Measurements from ENCODE around the gene DNAL4. TPM values are rescaled to one million over a fixed set of nuclear protein-coding genes. Genes with fewer than 3 reads are reported as not detected.

Gene DNAL4
- total and polyA plus RNA-seq, 2 donors: 12.4 to 21.5 TPM

DNA sequence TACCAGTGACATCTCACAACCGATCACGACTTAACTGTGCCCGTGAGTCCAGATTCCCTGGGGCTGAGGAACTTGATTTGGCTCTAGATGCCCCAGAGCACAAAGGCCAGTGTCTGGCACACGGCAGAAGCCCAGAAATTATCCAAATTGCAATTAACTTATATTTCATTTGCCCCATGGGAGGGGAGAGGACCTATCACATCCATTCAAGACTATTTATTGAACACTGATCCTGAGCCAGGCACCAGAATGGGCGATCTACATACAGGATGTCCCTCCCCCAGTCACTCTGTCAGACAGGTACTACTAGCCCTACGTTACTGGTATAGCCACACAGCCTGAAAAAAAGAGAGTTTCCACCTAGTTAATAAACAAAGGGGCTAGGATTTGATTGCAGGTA is 5.1 kb downstream of the DNAL4 start:
- Histone ChIP-seq H3K27ac (ENCODE audit: low read depth) (peak overlapping the region; percentile 42), H3K4me1 (ENCODE audit: insufficient read depth) (no peaks in the 10 kb centered on the region), H3K36me3 (ENCODE audit: insufficient read depth) (no peaks in the 10 kb centered on the region), H3K4me3 (ENCODE audit: low read depth, low read length) (no peak overlapping the region)
- DNase-seq (ENCODE audit: extremely low spot score): no peak
- WGBS: 68% methylated on average over 6 of the region's 6 CpGs

- H3K4me3 ChIP-seq (ENCODE audit: low read depth, low read length): no peak overlapping the region
- H3K27ac ChIP-seq (ENCODE audit: low read depth): peak overlapping the region; percentile 42
- 43% methylated on average over 16 of the region's 16 CpGs for WGBS
- H3K36me3 ChIP-seq (ENCODE audit: insufficient read depth): no peaks in the 10 kb centered on the region
- no peak for DNase-seq (ENCODE audit: extremely low spot score)
- no peaks in the 10 kb centered on the region for H3K4me1 ChIP-seq (ENCODE audit: insufficient read depth)
These were observed 5.7 kb downstream of the DNAL4 start for GRCh38 chr22:38788021-38788816.

DNA sequence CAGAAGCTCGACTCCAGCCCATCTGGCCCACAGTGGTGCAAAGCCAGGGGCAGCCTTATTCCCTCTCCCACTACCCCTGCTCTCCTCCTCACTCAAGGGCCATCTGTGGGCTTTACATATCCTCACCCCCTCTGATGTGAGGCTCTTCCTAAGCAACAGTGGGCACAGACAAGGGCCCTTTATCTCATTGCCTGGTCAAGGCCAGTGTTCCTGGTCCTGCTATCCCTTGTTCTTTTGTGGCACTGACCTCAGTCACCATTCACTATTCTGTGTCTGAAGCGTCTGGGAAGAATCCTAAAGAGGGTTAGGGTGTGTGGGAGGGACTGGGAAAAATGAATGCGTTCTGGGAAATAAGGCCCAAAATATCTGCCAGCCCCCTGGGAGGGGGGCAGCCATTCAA is 7.3 kb downstream of the DNAL4 start:
- Histone ChIP-seq H3K36me3 (ENCODE audit: insufficient read depth) (no peaks in the 10 kb centered on the region), H3K4me1 (ENCODE audit: insufficient read depth) (no peaks in the 10 kb centered on the region), H3K4me3 (ENCODE audit: low read depth, low read length) (no peak overlapping the region), H3K27ac (ENCODE audit: low read depth) (no peak overlapping the region)
- WGBS: 79% methylated on average over 3 of the region's 3 CpGs
- DNase-seq (ENCODE audit: extremely low spot score): no peak

- Histone ChIP-seq H3K4me3 (ENCODE audit: low read depth, low read length) (no peak overlapping the region), H3K27ac (ENCODE audit: low read depth) (no peak overlapping the region), H3K4me1 (ENCODE audit: insufficient read depth) (no peaks in the 10 kb centered on the region), H3K36me3 (ENCODE audit: insufficient read depth) (no peaks in the 10 kb centered on the region)
- DNase-seq (ENCODE audit: extremely low spot score): no peak
- WGBS: 96% methylated on average over 5 of the region's 5 CpGs
These were observed 9.1 kb downstream of the DNAL4 start for GRCh38 chr22:38784856-38785255.

GRCh38 chr22:38784035-38784434 is 9.9 kb downstream of the DNAL4 start:
- 95% methylated on average over 15 of the region's 15 CpGs for WGBS

GRCh38 chr22:38783095-38783615 is 10.8 kb downstream of the DNAL4 start:
- no peak for DNase-seq (ENCODE audit: extremely low spot score)
- Histone ChIP-seq H3K4me3 (ENCODE audit: low read depth, low read length) (no peak overlapping the region), H3K27ac (ENCODE audit: low read depth) (no peak overlapping the region), H3K36me3 (ENCODE audit: insufficient read depth) (no peaks in the 10 kb centered on the region), H3K4me1 (ENCODE audit: insufficient read depth) (no peaks in the 10 kb centered on the region)
- WGBS: 68% methylated on average over 14 of the region's 14 CpGs

More at GRCh38 chr22:38784035-38784434, 9.9 kb downstream of the DNAL4 start:
- Histone ChIP-seq H3K36me3 (ENCODE audit: insufficient read depth) (no peaks in the 10 kb centered on the region), H3K4me3 (ENCODE audit: low read depth, low read length) (no peak overlapping the region), H3K4me1 (ENCODE audit: insufficient read depth) (no peaks in the 10 kb centered on the region), H3K27ac (ENCODE audit: low read depth) (no peak overlapping the region)
- DNase-seq (ENCODE audit: extremely low spot score): no peak

- Histone ChIP-seq H3K36me3 (ENCODE audit: insufficient read depth) (no peaks in the 10 kb centered on the region), H3K27ac (ENCODE audit: low read depth) (no peak overlapping the region), H3K4me1 (ENCODE audit: insufficient read depth) (no peaks in the 10 kb centered on the region), H3K4me3 (ENCODE audit: low read depth, low read length) (no peak overlapping the region)
- DNase-seq (ENCODE audit: extremely low spot score): no peak
- WGBS: 72% methylated on average over 13 of the region's 13 CpGs
These were observed 11.4 kb downstream of the DNAL4 start for GRCh38 chr22:38782402-38783094.

- Histone ChIP-seq H3K4me1 (ENCODE audit: insufficient read depth) (no peaks in the 10 kb centered on the region), H3K36me3 (ENCODE audit: insufficient read depth) (no peaks in the 10 kb centered on the region), H3K4me3 (ENCODE audit: low read depth, low read length) (no peak overlapping the region), H3K27ac (ENCODE audit: low read depth) (no peak overlapping the region)
- DNase-seq (ENCODE audit: extremely low spot score): no peak
- 82% methylated on average over 13 of the region's 13 CpGs for WGBS
These were observed 12.9 kb downstream of the DNAL4 start for GRCh38 chr22:38781033-38781432.

- 94% methylated on average over 27 of the region's 27 CpGs for WGBS
- Histone ChIP-seq H3K27ac (ENCODE audit: low read depth) (no peak overlapping the region), H3K4me3 (ENCODE audit: low read depth, low read length) (no peak overlapping the region)
These were observed 16.8 kb downstream of the DNAL4 start for GRCh38 chr22:38777087-38777671.

GRCh38 chr22:38776086-38776485 is 17.9 kb downstream of the DNAL4 start:
- Histone ChIP-seq H3K4me1 (ENCODE audit: insufficient read depth) (no peaks in the 10 kb centered on the region), H3K4me3 (ENCODE audit: low read depth, low read length) (no peak overlapping the region), H3K36me3 (ENCODE audit: insufficient read depth) (no peaks in the 10 kb centered on the region), H3K27ac (ENCODE audit: low read depth) (no peak overlapping the region)
- 59% methylated on average over 6 of the region's 6 CpGs for WGBS
- no peak for DNase-seq (ENCODE audit: extremely low spot score)

More at GRCh38 chr22:38777087-38777671, 16.8 kb downstream of the DNAL4 start:
- H3K4me1 ChIP-seq (ENCODE audit: insufficient read depth): no peaks in the 10 kb centered on the region
- H3K36me3 ChIP-seq (ENCODE audit: insufficient read depth): no peaks in the 10 kb centered on the region
- no peak for DNase-seq (ENCODE audit: extremely low spot score)

DNA sequence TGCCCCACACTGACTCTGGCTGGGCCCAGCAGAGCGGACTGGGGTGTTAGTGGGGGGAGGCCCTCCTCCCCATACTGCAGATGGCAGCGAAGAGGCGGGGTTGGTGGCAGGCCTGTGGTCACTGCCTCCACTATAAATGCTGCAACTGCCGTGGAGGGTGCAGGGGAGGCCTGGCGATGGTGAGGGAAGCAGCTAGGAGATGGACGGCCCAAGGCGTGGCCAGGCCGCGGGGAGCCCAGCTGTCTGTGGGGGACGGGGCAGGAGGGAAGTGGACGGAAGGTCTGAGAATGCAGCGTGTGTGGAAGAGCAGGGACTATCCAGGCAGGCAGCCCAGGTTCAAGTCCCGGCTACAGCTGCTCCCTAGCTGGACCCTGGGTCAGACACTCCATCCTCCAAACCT is 18.3 kb downstream of the DNAL4 start:
- no peak for DNase-seq (ENCODE audit: extremely low spot score)
- Histone ChIP-seq H3K4me1 (ENCODE audit: insufficient read depth) (no peaks in the 10 kb centered on the region), H3K36me3 (ENCODE audit: insufficient read depth) (no peaks in the 10 kb centered on the region), H3K4me3 (ENCODE audit: low read depth, low read length) (no peak overlapping the region), H3K27ac (ENCODE audit: low read depth) (no peak overlapping the region)
- 70% methylated on average over 13 of the region's 13 CpGs for WGBS

DNA sequence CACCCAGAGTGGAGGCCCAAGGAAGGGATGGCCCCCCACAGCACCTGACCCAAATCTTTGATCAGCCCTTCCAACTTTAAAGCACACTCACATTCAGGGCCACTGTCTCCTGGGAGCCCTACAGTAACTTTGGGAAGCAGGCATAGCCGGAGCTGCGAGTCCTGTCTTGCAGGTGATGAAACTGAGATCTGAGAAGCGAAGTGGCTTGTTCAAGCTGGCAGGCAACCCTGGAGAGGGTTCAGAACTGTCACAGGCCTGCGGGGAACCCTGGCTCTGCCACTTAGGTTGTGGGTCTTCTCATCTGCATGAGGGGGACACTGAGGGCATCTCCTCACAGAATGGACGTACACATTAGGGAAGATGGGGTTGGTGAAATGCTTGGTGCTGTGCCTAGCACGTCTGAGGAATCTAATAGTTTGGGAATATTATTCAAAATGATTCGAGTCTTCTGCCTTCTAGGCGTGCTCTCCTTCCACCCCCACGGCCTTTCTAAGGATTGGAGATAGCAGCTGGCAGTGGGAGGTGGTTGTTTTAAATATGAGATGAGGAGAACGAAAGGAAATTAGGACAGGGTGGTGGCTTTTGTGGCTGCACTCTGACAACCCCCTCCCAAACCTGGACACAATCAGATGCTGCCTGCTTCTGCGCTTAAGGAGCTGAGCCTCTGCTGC is 19.3 kb downstream of the DNAL4 start:
- Histone ChIP-seq H3K36me3 (ENCODE audit: insufficient read depth) (no peaks in the 10 kb centered on the region), H3K4me1 (ENCODE audit: insufficient read depth) (no peaks in the 10 kb centered on the region), H3K27ac (ENCODE audit: low read depth) (no peak overlapping the region), H3K4me3 (ENCODE audit: low read depth, low read length) (no peak overlapping the region)
- no peak for DNase-seq (ENCODE audit: extremely low spot score)
- WGBS: 77% methylated on average over 11 of the region's 11 CpGs

- 95% methylated on average over 4 of the region's 4 CpGs for WGBS
- H3K4me1 ChIP-seq (ENCODE audit: insufficient read depth): no peaks in the 10 kb centered on the region
- no peak overlapping the region for H3K27ac ChIP-seq (ENCODE audit: low read depth)
- no peak for DNase-seq (ENCODE audit: extremely low spot score)
- H3K36me3 ChIP-seq (ENCODE audit: insufficient read depth): no peaks in the 10 kb centered on the region
- H3K4me3 ChIP-seq (ENCODE audit: low read depth, low read length): no peak overlapping the region
These were observed 20.5 kb downstream of the DNAL4 start for GRCh38 chr22:38773363-38773946.

Measured in urinary bladder (tissue), 4 donors.